ENCODE measurements around the gene METTL23. TPM values are rescaled to one million over a fixed set of nuclear protein-coding genes. Genes with fewer than 3 reads are reported as not detected.
A peak's percentile ranks its signal among the peaks of the same experiment; 100 is the strongest.
"Not testable (repeated sequence)": the region's sequence is repeated elsewhere in the genome, so short reads cannot be mapped to it uniquely, and the experiment has no call there.

Gene METTL23
- polyA plus RNA-seq, 2 donors, result 22.9 to 24.0 TPM

DNA sequence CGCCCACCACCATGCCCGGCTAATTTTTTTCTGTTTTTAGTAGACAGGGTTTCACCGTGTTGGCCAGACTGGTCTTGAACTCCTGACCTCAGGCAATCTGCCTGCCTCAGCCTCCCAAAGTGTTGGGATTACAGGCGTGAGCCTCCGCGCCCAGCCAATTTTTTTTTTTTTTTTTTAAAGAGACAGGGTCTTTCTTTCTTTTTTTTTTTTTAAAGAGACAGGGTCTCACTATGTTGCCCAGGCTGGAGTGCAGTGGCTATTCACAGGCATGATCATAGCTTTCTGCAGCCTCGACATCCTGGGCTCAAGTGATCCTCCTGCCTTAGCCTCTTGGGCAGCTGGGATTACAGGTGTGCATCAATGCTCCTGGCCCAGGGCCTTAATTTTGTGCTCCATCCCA, 14.3 kb upstream of the METTL23 start:
- not testable (repeated sequence) for H3K27me3 ChIP-seq (ENCODE audit: control insufficient read depth in 1 of 2, insufficient read depth in 2 of 2, low read length in 2 of 2); H3K4me3 ChIP-seq (ENCODE audit: low read depth in 1 of 2, low read length in 2 of 2); H3K27ac ChIP-seq (ENCODE audit: low read depth in 2 of 2, low read length in 1 of 2); H3K9me3 ChIP-seq (ENCODE audit: control insufficient read depth in 2 of 2, insufficient read depth in 1 of 2, low read depth in 1 of 2, low read length in 1 of 2)
- Histone ChIP-seq H3K4me1 (ENCODE audit: control insufficient read depth in 2 of 2, insufficient read depth in 2 of 2, low read length in 1 of 2) (peaks cover 6 to 15% of the 10 kb centered on the region in 2 donors), H3K36me3 (ENCODE audit: control insufficient read depth in 2 of 2, insufficient read depth in 2 of 2, low read length in 1 of 2) (peaks cover 0 to 12% of the 10 kb centered on the region in 2 donors)
- 59 to 63% methylated on average over 7 of the region's 7 CpGs for WGBS, 2 donors

DNA sequence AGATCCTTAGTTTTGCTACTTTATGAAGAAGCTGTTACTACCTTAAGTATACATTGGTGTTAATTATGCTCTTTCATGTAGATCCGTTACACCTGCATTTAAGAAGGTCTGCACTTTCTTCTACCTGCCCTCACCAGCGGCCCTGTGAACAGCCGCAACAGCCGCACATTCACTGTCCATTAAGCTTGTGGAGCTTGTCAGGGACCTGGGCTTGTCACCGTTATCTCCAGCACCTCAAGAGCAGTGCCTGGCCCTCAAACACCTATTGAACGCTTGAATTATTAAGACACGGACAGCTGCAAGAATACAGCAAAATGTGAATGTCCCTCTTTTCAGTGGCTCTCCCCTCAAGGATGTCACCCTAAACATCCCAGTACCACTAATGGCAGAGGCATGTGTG, 12.9 kb upstream of the METTL23 start:
- Histone ChIP-seq H3K27ac (ENCODE audit: low read depth in 2 of 2, low read length in 1 of 2) (no peak overlapping the region), H3K4me1 (ENCODE audit: control insufficient read depth in 2 of 2, insufficient read depth in 2 of 2, low read length in 1 of 2) (peaks cover 4 to 14% of the 10 kb centered on the region in 2 donors), H3K27me3 (ENCODE audit: control insufficient read depth in 1 of 2, insufficient read depth in 2 of 2, low read length in 2 of 2) (no peaks in the 10 kb centered on the region), H3K36me3 (ENCODE audit: control insufficient read depth in 2 of 2, insufficient read depth in 2 of 2, low read length in 1 of 2) (peaks cover 0 to 19% of the 10 kb centered on the region in 2 donors), H3K4me3 (ENCODE audit: low read depth in 1 of 2, low read length in 2 of 2) (no peak overlapping the region), H3K9me3 (ENCODE audit: control insufficient read depth in 2 of 2, insufficient read depth in 1 of 2, low read depth in 1 of 2, low read length in 1 of 2) (no peaks in the 10 kb centered on the region)
- 93 to 96% methylated on average over 7 of the region's 7 CpGs for WGBS, 2 donors

DNA sequence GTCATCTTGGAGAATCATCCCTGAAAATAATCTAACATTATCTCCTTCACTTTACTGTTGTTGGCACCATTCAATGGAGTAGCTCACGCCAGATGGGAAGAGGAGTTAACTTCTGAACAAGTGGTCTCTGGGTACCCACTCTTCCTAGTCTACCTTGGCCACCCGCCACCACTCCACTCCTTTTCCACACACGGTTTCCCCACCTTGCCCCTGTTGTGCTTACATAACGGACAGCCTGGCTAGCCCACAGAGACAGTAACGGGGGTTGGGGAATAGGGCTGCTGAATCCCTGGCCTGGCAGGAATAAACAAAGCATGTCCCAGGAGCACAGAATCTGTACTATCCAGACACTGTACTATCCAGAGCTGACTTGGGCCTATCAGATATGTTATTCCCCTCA, 12.3 kb upstream of the METTL23 start:
- no peak overlapping the region for H3K4me3 ChIP-seq (ENCODE audit: low read depth in 1 of 2, low read length in 2 of 2)
- H3K9me3 ChIP-seq (ENCODE audit: control insufficient read depth in 2 of 2, insufficient read depth in 1 of 2, low read depth in 1 of 2, low read length in 1 of 2), result no peaks in the 10 kb centered on the region
- H3K4me1 ChIP-seq (ENCODE audit: control insufficient read depth in 2 of 2, insufficient read depth in 2 of 2, low read length in 1 of 2), result peaks cover 1 to 9% of the 10 kb centered on the region in 2 donors
- H3K36me3 ChIP-seq (ENCODE audit: control insufficient read depth in 2 of 2, insufficient read depth in 2 of 2, low read length in 1 of 2), result peaks cover 0 to 20% of the 10 kb centered on the region in 2 donors
- H3K27me3 ChIP-seq (ENCODE audit: control insufficient read depth in 1 of 2, insufficient read depth in 2 of 2, low read length in 2 of 2), result no peaks in the 10 kb centered on the region
- no peak overlapping the region for H3K27ac ChIP-seq (ENCODE audit: low read depth in 2 of 2, low read length in 1 of 2)
- WGBS, 2 donors, result 74 to 81% methylated on average over 5 of the region's 5 CpGs

DNA sequence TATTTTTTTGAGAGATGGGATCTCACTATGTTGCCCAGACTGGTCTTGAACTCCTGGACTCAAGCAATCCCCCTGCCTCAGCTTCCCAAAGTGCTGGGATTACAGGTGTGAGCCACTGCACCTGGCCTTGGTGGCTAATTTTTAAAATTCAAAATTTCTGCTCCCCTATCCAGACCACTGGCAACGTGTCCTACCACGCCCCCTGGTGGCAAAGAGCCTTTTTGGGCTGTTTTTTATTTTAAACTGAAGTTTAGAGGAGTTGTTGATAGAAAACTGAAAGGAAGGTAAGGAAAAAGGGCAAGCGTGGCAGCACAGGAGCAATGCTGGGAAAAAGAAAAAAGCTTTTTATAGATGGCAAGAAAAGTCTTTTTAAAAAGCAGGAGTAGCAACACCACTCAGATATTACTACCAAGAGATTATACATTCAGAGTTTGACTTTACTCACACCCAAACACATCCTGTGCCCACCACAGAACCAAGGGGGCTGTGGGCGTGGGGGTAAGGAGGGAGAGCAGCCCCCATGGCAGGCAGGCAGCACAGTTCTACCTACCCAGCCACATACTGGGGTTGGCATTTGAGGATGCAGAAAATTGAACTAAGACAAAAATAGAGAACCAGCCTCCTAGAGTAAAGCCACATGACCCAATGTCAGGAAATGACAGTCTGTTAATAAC, 11.7 kb upstream of the METTL23 start:
- H3K27ac ChIP-seq (ENCODE audit: low read depth in 2 of 2, low read length in 1 of 2), result no peak overlapping the region
- 24 to 28% methylated on average over 4 of the region's 4 CpGs for WGBS, 2 donors
- H3K4me3 ChIP-seq (ENCODE audit: low read depth in 1 of 2, low read length in 2 of 2), result no peak overlapping the region
- no peaks in the 10 kb centered on the region for H3K9me3 ChIP-seq (ENCODE audit: control insufficient read depth in 2 of 2, insufficient read depth in 1 of 2, low read depth in 1 of 2, low read length in 1 of 2)
- H3K27me3 ChIP-seq (ENCODE audit: control insufficient read depth in 1 of 2, insufficient read depth in 2 of 2, low read length in 2 of 2), result no peaks in the 10 kb centered on the region
- peaks cover 0 to 25% of the 10 kb centered on the region in 2 donors for H3K36me3 ChIP-seq (ENCODE audit: control insufficient read depth in 2 of 2, insufficient read depth in 2 of 2, low read length in 1 of 2)
- H3K4me1 ChIP-seq (ENCODE audit: control insufficient read depth in 2 of 2, insufficient read depth in 2 of 2, low read length in 1 of 2), result peaks cover 0 to 3% of the 10 kb centered on the region in 2 donors

DNA sequence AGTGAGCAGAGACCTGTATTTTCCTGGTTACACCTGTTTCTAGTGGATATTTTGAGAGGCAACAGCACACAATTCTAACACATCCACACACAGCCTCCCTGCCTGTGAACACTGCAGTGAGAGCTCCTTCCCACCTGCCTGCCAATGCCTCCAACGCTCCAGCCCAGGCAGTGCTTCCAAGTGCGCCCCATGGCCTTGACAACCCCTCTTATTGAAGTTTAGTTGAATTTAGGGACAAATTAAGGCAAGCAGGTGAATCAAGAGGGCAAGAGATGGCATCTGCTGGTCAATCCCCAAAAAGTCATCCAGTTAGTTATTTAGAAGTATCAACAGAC, 11.2 kb upstream of the METTL23 start:
- Histone ChIP-seq H3K4me1 (ENCODE audit: control insufficient read depth in 2 of 2, insufficient read depth in 2 of 2, low read length in 1 of 2) (peaks cover 0 to 3% of the 10 kb centered on the region in 2 donors), H3K4me3 (ENCODE audit: low read depth in 1 of 2, low read length in 2 of 2) (no peak overlapping the region), H3K27me3 (ENCODE audit: control insufficient read depth in 1 of 2, insufficient read depth in 2 of 2, low read length in 2 of 2) (no peaks in the 10 kb centered on the region), H3K9me3 (ENCODE audit: control insufficient read depth in 2 of 2, insufficient read depth in 1 of 2, low read depth in 1 of 2, low read length in 1 of 2) (no peaks in the 10 kb centered on the region), H3K36me3 (ENCODE audit: control insufficient read depth in 2 of 2, insufficient read depth in 2 of 2, low read length in 1 of 2) (peaks cover 0 to 30% of the 10 kb centered on the region in 2 donors), H3K27ac (ENCODE audit: low read depth in 2 of 2, low read length in 1 of 2) (no peak overlapping the region)
- 86 to 89% methylated on average over 2 of the region's 2 CpGs for WGBS, 2 donors

DNA sequence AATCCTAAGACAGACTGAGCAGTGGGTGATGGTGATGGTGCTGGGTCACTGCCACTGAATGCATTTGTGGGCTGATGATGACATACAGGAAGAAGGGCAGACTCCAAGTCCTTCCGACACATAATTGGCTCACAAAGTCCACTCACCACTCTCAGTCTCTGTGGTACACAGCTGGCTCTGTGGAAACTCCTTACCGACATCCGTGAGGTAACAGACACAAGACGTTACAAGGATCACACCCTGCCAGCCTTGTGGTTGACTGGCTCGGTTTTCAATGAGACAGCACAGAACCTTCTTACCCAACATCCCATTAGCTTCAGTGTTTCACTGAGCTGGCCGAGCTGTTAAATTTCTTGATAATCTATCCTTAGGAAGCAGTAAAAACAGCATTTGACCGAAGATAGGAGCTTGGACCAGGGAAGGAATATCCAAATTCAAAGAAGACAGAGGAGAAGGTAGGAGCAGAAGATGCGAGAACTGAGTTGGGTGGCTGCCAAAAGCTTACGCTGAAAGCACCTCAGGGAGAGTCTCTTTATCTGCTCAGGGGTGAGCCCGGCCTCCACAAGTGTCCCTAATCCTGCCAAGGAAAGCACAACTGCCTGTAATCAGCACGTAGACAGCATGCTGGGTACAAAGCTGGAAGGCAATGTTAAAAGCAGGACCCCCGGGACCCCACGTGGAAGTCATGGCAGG, 10.3 kb upstream of the METTL23 start:
- Histone ChIP-seq H3K36me3 (ENCODE audit: control insufficient read depth in 2 of 2, insufficient read depth in 2 of 2, low read length in 1 of 2) (peaks cover 6 to 35% of the 10 kb centered on the region in 2 donors), H3K4me3 (ENCODE audit: low read depth in 1 of 2, low read length in 2 of 2) (no peak overlapping the region), H3K4me1 (ENCODE audit: control insufficient read depth in 2 of 2, insufficient read depth in 2 of 2, low read length in 1 of 2) (no peaks in the 10 kb centered on the region), H3K9me3 (ENCODE audit: control insufficient read depth in 2 of 2, insufficient read depth in 1 of 2, low read depth in 1 of 2, low read length in 1 of 2) (no peaks in the 10 kb centered on the region), H3K27ac (ENCODE audit: low read depth in 2 of 2, low read length in 1 of 2) (peak overlapping the region; percentile 63), H3K27me3 (ENCODE audit: control insufficient read depth in 1 of 2, insufficient read depth in 2 of 2, low read length in 2 of 2) (no peaks in the 10 kb centered on the region)
- 62% methylated on average over 13 of the region's 13 CpGs for WGBS, 2 donors

DNA sequence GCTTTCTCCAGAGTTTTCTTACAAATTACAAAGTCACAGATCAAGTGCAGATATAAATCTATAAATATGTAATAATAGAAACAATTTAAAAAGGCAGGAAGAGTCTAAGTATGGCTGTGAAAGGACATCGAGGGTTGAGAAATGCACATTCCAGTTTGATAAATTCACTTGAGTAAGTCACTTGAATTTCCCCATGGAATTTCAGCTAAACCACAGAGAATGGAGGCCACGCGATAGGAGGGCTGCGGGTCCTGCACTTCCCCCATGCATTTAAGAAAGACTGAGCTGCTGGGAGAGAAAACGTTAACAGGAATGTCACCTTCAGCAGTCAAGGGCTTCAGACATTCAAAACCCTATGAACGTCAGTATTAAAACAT, 9.8 kb upstream of the METTL23 start:
- Histone ChIP-seq H3K4me1 (ENCODE audit: control insufficient read depth in 2 of 2, insufficient read depth in 2 of 2, low read length in 1 of 2) (no peaks in the 10 kb centered on the region), H3K27me3 (ENCODE audit: control insufficient read depth in 1 of 2, insufficient read depth in 2 of 2, low read length in 2 of 2) (no peaks in the 10 kb centered on the region), H3K27ac (ENCODE audit: low read depth in 2 of 2, low read length in 1 of 2) (peak overlapping the region in 1 of 2 donors; percentile 63), H3K4me3 (ENCODE audit: low read depth in 1 of 2, low read length in 2 of 2) (no peak overlapping the region), H3K9me3 (ENCODE audit: control insufficient read depth in 2 of 2, insufficient read depth in 1 of 2, low read depth in 1 of 2, low read length in 1 of 2) (no peaks in the 10 kb centered on the region), H3K36me3 (ENCODE audit: control insufficient read depth in 2 of 2, insufficient read depth in 2 of 2, low read length in 1 of 2) (peaks cover 7 to 40% of the 10 kb centered on the region in 2 donors)
- WGBS, 2 donors, result 76 to 80% methylated on average over 6 of the region's 6 CpGs

DNA sequence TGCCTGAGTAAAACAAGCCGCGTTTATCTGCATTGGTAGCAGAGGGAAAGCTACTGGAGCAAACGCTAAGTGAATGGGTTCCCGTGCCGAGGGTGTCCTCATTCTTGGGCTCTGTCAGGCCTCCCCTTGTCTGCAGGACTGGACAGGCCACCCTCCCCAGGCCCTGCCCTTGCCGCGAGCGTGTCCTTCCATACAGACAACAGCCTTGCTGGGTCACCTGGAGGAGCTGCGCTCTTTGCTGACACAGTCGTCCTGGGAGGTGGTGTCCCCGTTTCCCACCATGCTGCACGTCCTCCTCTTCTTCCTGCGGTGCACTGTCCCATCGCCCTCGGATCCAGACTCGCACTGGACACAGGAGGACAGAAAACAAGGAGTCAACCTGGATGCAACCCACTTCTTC, 8.1 kb upstream of the METTL23 start:
- no peaks in the 10 kb centered on the region for H3K9me3 ChIP-seq (ENCODE audit: control insufficient read depth in 2 of 2, insufficient read depth in 1 of 2, low read depth in 1 of 2, low read length in 1 of 2)
- H3K36me3 ChIP-seq (ENCODE audit: control insufficient read depth in 2 of 2, insufficient read depth in 2 of 2, low read length in 1 of 2), result peaks cover 7 to 40% of the 10 kb centered on the region in 2 donors
- no peak overlapping the region for H3K27ac ChIP-seq (ENCODE audit: low read depth in 2 of 2, low read length in 1 of 2)
- H3K4me1 ChIP-seq (ENCODE audit: control insufficient read depth in 2 of 2, insufficient read depth in 2 of 2, low read length in 1 of 2), result no peaks in the 10 kb centered on the region
- H3K4me3 ChIP-seq (ENCODE audit: low read depth in 1 of 2, low read length in 2 of 2), result no peak overlapping the region
- no peaks in the 10 kb centered on the region for H3K27me3 ChIP-seq (ENCODE audit: control insufficient read depth in 1 of 2, insufficient read depth in 2 of 2, low read length in 2 of 2)
- 88 to 91% methylated on average over 16 of the region's 16 CpGs for whole genome bisulfite sequencing, 2 donors

DNA sequence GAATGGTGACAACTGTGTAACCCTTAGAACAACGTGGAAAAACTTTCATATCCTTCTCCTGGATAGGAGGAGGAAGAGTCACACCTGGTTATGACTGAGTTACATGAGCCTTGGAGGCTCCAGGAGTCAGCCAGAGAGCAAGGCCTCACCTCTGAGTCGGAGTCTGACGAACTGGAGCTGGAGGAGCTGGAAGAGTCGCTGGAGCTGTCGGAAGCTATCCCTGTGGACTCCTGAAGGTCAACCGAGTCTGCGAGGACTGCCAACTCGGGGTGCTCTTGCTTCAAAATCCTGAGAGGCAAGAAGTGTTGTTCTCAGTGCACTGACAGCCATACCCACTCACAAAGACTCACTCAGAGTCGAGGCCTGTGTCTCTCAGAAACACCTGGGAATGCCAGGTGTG, 6.4 kb upstream of the METTL23 start:
- Histone ChIP-seq H3K4me1 (ENCODE audit: control insufficient read depth in 2 of 2, insufficient read depth in 2 of 2, low read length in 1 of 2) (peaks cover 0 to 2% of the 10 kb centered on the region in 2 donors), H3K4me3 (ENCODE audit: low read depth in 1 of 2, low read length in 2 of 2) (no peak overlapping the region), H3K27ac (ENCODE audit: low read depth in 2 of 2, low read length in 1 of 2) (no peak overlapping the region), H3K9me3 (ENCODE audit: control insufficient read depth in 2 of 2, insufficient read depth in 1 of 2, low read depth in 1 of 2, low read length in 1 of 2) (no peaks in the 10 kb centered on the region), H3K36me3 (ENCODE audit: control insufficient read depth in 2 of 2, insufficient read depth in 2 of 2, low read length in 1 of 2) (peaks cover 7 to 36% of the 10 kb centered on the region in 2 donors), H3K27me3 (ENCODE audit: control insufficient read depth in 1 of 2, insufficient read depth in 2 of 2, low read length in 2 of 2) (no peaks in the 10 kb centered on the region)
- WGBS, 2 donors, result 93 to 96% methylated on average over 9 of the region's 9 CpGs

DNA sequence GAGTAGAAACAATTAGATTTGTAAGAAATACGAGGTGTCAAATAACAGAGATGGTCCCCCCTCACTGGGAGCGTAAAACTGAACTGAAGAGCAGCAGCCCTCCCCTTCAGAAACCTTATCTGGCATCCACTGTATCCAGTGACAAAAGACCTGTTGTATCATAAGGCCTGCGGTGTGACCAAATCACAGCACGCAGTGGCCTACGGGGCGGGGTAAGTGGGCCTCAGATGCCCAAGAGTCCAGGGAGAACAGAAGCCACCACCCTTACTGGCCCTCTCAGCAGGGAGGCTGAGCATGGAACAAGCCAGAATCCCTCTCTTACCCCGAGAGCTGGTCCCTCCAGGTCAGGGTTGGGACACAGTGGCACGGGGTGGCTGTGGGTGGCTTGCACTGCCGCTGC, 5.7 kb upstream of the METTL23 start:
- H3K36me3 ChIP-seq (ENCODE audit: control insufficient read depth in 2 of 2, insufficient read depth in 2 of 2, low read length in 1 of 2), result peaks cover 7 to 36% of the 10 kb centered on the region in 2 donors
- WGBS, 2 donors, result 92 to 93% methylated on average over 9 of the region's 9 CpGs

More for the DNA sequence above, 5.7 kb upstream of the METTL23 start:
- H3K4me3 ChIP-seq (ENCODE audit: low read depth in 1 of 2, low read length in 2 of 2), result no peak overlapping the region
- no peaks in the 10 kb centered on the region for H3K9me3 ChIP-seq (ENCODE audit: control insufficient read depth in 2 of 2, insufficient read depth in 1 of 2, low read depth in 1 of 2, low read length in 1 of 2)
- H3K4me1 ChIP-seq (ENCODE audit: control insufficient read depth in 2 of 2, insufficient read depth in 2 of 2, low read length in 1 of 2), result peaks cover 0 to 2% of the 10 kb centered on the region in 2 donors
- H3K27ac ChIP-seq (ENCODE audit: low read depth in 2 of 2, low read length in 1 of 2), result no peak overlapping the region
- H3K27me3 ChIP-seq (ENCODE audit: control insufficient read depth in 1 of 2, insufficient read depth in 2 of 2, low read length in 2 of 2), result no peaks in the 10 kb centered on the region
